HEK293T (cell line): ENCODE measurements around the gene MYLK.

Experiments
- BHLHE40 ChIP-seq: fragments of 450-650 bp; IDR thresholded peaks from 2 replicates; pipeline ENCODE4 v1.6.1; 2016; ENCODE audit warnings: mild to moderate bottlenecking, moderate library complexity, borderline replicate concordance
- ELF4 ChIP-seq: fragments of 450-650 bp; IDR thresholded peaks from 2 replicates; pipeline ENCODE4 v1.6.1; 2017; ENCODE audit warnings: antibody characterized with exemption
- FOXA1 ChIP-seq: fragments of 450-650 bp; IDR thresholded peaks from 2 replicates; pipeline ENCODE4 v1.6.1; 2016; ENCODE audit warnings: mild to moderate bottlenecking
- FOXM1 ChIP-seq: fragments of 450-650 bp; IDR thresholded peaks from 2 replicates; pipeline ENCODE4 v1.6.1; 2017; ENCODE audit warnings: mild to moderate bottlenecking, borderline replicate concordance
- NFRKB ChIP-seq: fragments of 450-650 bp; IDR thresholded peaks from 2 replicates; pipeline ENCODE4 v1.6.1; 2016; ENCODE audit warnings: mild to moderate bottlenecking, moderate library complexity
- PKNOX1 ChIP-seq: fragments of 450-650 bp; IDR thresholded peaks from 2 replicates; pipeline ENCODE4 v1.6.1; 2016
- SUZ12 ChIP-seq: fragments of 450-650 bp; IDR thresholded peaks from 2 replicates; pipeline ENCODE4 v1.6.1; 2016; ENCODE audit warnings: mild to moderate bottlenecking
- ZNF384 ChIP-seq: fragments of 450-650 bp; IDR thresholded peaks from 2 replicates; pipeline ENCODE4 v1.6.1; 2016

- TF ChIP-seq FOXM1 (no peak), SUZ12 (no peak), ELF4 (no peak), FOXA1 (no peak), PKNOX1 (no peak), BHLHE40 (no peak), ZNF384 (no peak), NFRKB (no peak)
These were observed 299.7 kb downstream of the MYLK start for GRCh38 chr3:123584284-123584987.
